Fibroblast of lung (primary cell): Measurements from ENCODE around the gene EIF4EBP2.

Source experiments
- CTCF ChIP-seq, 2 donors: IDR thresholded peaks in 1 of 2; conservative IDR thresholded peaks in 1 of 2; 1 replicate in 1 of 2; 2 replicates in 1 of 2; pipeline ENCODE4 v1.5.1; 2011 to 2012; ENCODE audit warnings: low read length in 2 of 2, control low read depth in 1 of 2, inconsistent platforms in 1 of 2, low read depth in 1 of 2, mild to moderate bottlenecking in 1 of 2
- EZH2 ChIP-seq: IDR thresholded peaks from 2 replicates; pipeline ENCODE4 v1.5.1; 2012; ENCODE audit warnings: low read length, control low read depth, mild to moderate bottlenecking; ENCODE audit errors: missing control alignments

GRCh38 chr10:70354556-70354955, 49.4 kb upstream of the EIF4EBP2 start:
- TF ChIP-seq CTCF (conservative IDR thresholded peaks at IDR 0.05 in 1 of 2, IDR thresholded peaks at IDR 0.05 in 1 of 2; ENCODE audit: low read depth in 1 of 2, low read length in 2 of 2) (no peak), EZH2 (no peak)
